LNCAP (cell line): ENCODE data around the gene TXNDC2.

Source experiments
- CTCF ChIP-seq: fragments of 450-650 bp; IDR thresholded peaks from 2 replicates; pipeline ENCODE4 v1.5.1; 2017; ENCODE audit warnings: mild to moderate bottlenecking

The TXNDC2 gene

DNA sequence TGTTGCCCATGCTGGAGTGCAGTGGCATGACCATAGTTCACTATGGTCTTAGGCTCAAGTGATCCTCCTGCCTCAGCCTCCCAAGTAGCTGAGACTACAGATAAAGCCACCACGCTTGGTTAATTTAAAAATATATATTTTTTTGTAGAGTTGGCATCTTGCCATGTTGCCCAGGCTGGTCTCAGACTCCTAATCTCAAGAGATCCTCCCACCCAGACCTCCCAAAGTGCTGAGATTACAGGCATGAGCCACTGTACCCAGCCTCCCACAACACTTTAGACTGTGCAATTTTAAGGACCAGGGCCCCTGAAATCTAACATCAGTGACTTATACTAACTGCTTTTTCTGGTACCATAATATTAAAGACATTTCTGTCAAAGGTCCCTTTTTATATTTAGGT lies 5.2 kb downstream of the TXNDC2 start:
- no peak for TF ChIP-seq CTCF

DNA sequence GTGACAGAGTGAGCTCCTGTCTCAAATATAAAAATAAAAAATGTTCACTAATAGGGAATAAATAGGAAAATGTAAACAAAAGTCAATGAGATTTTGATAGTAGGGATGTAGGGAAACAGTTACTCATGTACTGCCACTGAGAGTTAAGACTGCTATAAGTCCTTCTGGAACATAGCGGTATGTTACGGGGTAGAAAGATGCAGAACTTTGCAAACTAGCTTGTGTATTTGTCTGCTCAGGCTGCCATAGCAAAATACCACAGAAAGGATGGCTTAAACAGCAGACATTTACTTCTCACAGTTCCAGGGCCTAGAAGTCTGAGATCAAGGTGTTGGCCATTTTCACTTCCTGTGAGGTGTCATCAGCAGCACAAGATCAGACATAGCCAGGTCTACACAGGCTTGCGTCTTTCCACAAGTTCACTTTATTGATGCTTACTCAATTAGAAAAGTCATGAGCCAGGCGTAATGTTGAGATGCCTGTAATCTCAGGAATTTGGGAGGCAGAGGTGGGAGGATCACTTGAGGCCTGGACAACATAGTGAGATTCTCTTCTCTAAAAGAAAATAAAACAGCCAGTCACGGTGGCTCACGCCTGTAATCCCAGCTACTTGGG lies 8.8 kb downstream of the TXNDC2 start:
- TF ChIP-seq CTCF = no peak

- TF ChIP-seq CTCF = no peak
Observed at GRCh38 chr18:9897129-9897528, 11.4 kb downstream of the TXNDC2 start.

DNA sequence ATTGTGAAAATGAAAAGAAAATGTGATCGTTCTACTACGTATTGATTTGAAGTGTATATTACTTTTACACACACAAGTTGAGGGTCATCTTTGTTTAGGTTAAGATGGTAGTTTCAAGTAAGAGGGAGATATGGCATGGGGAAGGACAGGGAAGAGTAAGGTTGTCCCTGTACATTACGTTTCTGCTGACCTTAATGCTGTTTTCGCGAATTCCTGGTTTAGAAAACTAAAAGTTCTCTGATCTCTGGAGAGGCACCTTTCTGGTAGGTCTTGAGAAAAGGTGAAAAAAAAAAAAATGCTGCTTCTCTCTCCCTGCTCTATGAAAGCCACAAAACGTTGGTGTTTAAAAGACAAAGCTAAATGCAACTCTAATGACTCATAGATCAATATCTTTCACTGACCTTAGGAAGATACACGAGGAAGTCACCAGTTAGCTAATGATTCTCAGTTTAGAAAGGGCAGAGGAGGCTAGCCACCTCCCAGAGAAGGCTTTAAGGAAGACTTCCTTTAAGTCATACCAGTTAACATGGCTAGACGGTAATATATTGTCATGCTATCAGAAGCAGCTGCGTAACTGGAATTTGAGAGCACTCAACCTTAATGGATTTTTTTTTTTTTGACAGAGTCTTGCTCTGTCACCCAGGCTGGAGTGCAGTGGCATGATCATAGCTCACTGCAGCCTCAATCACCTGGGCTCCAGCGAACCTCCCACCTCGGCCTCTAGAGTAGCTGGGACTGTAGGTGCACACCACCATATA lies 13.2 kb downstream of the TXNDC2 start:
- no peak for TF ChIP-seq CTCF

- TF ChIP-seq CTCF = no peak
Observed at GRCh38 chr18:9900699-9901098, 14.9 kb downstream of the TXNDC2 start.

GRCh38 chr18:9901377-9901776 lies 15.6 kb downstream of the TXNDC2 start:
- no peak for TF ChIP-seq CTCF

- no peak for TF ChIP-seq CTCF
Observed at GRCh38 chr18:9902832-9903231, 17.1 kb downstream of the TXNDC2 start.
